ENCODE data around the gene GAPT. TPM values are rescaled to one million over a fixed set of nuclear protein-coding genes. Genes with fewer than 3 reads are reported as not detected.

The GAPT gene
- total RNA-seq, 4 donors from 2014 or later, result 0.72 to 6.1 (median 1.4) TPM

DNA sequence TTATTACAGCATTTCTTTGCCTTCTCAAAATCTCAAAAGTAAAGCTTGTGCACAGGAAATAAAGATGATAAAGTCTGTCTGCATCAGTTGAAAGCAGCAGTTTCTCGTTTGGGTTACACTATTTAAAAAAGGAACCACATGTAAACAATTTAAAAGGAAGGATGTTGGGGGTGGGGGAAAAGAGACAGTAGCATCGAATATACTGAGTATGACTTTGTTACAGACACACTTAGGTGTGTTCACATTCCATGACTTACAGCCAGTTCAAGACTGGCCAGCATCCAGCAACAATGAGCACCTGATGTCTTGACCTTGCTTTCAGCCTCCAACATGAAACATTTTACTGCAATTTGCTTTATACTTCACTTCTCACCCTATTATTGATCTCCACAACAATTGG lies 8.7 kb downstream of the GAPT start:
- ATAC-seq (ENCODE audit: low FRiP score), result no peak
- TF ChIP-seq, protein P1, sequence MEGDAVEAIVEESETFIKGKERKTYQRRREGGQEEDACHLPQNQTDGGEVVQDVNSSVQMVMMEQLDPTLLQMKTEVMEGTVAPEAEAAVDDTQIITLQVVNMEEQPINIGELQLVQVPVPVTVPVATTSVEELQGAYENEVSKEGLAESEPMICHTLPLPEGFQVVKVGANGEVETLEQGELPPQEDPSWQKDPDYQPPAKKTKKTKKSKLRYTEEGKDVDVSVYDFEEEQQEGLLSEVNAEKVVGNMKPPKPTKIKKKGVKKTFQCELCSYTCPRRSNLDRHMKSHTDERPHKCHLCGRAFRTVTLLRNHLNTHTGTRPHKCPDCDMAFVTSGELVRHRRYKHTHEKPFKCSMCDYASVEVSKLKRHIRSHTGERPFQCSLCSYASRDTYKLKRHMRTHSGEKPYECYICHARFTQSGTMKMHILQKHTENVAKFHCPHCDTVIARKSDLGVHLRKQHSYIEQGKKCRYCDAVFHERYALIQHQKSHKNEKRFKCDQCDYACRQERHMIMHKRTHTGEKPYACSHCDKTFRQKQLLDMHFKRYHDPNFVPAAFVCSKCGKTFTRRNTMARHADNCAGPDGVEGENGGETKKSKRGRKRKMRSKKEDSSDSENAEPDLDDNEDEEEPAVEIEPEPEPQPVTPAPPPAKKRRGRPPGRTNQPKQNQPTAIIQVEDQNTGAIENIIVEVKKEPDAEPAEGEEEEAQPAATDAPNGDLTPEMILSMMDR (IDR thresholded peaks at IDR 0.05), result no peak

GRCh38 chr5:58501778-58502417 lies 10.7 kb downstream of the GAPT start:
- no peak for DNase-seq (ENCODE audit: low spot score)
- TF ChIP-seq, protein P1 (IDR thresholded peaks at IDR 0.05), result no peak
- ATAC-seq (ENCODE audit: low FRiP score), result no peak

More for the DNA sequence above, 8.7 kb downstream of the GAPT start:
- no peak for DNase-seq (ENCODE audit: low spot score)

GRCh38 chr5:58503390-58504046 lies 12.3 kb downstream of the GAPT start:
- ATAC-seq (ENCODE audit: low FRiP score) (no peak), DNase-seq (ENCODE audit: low spot score) (no peak)
- TF ChIP-seq, protein P1 (IDR thresholded peaks at IDR 0.05), result no peak

DNA sequence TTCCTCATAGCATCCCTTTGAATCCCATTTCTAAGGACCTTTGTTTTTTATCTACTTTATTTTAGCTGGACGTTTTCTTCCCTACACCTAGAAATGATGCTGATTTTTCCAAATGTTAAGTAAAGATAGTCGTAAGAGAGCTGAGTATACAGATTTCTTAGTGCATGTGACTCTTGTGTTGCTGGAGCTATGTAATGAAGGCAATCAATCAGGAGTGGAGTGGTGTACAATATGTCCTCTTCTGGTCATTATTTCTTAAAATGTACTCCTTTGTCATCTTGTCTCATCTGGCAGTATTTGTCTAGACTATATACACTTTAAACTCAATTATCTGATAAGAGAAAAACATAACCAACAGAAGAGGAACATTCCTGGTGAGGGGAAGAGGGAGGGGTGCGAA lies 13.5 kb downstream of the GAPT start:
- TF ChIP-seq, protein P1 (IDR thresholded peaks at IDR 0.05), result no peak
- no peak for ATAC-seq (ENCODE audit: low FRiP score)
- DNase-seq (ENCODE audit: low spot score), result no peak

- DNase-seq (ENCODE audit: low spot score), result no peak
- TF ChIP-seq, protein P1 (IDR thresholded peaks at IDR 0.05), result no peak
- ATAC-seq (ENCODE audit: low FRiP score), result no peak
Observed at GRCh38 chr5:58505502-58505901, 14.3 kb downstream of the GAPT start.

DNA sequence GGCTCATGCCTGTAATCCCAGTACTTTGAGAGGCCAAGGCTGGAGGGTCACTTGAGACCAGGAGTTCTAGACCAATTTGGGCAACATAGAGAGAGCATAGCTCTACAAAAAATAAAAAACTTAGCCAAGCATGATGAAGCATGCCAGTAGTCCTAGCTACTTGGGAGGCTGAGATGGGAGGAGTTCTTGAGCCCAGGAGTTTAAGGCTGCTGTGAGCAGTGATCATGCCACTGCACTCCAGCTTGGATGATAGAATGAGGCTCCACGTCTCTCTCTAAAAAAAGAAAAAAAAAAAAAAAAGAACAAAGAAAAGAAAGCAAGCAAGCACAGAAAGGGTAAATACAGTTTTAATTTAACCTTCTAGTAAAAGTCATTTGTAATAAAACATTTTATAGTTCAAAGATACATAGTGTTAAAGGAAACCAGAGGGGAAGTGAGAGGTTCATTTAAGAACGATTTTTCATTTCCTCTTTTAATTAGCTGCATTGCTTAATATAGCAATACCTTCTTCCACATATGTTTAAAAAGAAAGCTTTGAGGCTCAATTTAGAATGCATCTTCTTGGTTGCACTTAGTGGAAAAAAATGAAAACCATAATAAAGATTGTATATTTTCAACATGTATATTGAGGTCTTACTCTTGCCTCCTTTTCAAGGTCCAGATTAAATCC lies 14.9 kb downstream of the GAPT start:
- TF ChIP-seq, protein P1 (IDR thresholded peaks at IDR 0.05), result no peak
- DNase-seq (ENCODE audit: low spot score) (no peak), ATAC-seq (ENCODE audit: low FRiP score) (no peak)

Measured in omental fat pad (tissue), 4 donors.